GM18868 (cell line): ENCODE data around the gene RUNX3.

Source experiments
- ATAC-seq: cut with Tn5 transposase; IDR thresholded peaks from one replicate; pipeline ENCODE4 v1.9.1; 2021; ENCODE audit warnings: mild to moderate bottlenecking, moderate library complexity; ENCODE audit not compliant: unreplicated experiment

The RUNX3 gene

DNA sequence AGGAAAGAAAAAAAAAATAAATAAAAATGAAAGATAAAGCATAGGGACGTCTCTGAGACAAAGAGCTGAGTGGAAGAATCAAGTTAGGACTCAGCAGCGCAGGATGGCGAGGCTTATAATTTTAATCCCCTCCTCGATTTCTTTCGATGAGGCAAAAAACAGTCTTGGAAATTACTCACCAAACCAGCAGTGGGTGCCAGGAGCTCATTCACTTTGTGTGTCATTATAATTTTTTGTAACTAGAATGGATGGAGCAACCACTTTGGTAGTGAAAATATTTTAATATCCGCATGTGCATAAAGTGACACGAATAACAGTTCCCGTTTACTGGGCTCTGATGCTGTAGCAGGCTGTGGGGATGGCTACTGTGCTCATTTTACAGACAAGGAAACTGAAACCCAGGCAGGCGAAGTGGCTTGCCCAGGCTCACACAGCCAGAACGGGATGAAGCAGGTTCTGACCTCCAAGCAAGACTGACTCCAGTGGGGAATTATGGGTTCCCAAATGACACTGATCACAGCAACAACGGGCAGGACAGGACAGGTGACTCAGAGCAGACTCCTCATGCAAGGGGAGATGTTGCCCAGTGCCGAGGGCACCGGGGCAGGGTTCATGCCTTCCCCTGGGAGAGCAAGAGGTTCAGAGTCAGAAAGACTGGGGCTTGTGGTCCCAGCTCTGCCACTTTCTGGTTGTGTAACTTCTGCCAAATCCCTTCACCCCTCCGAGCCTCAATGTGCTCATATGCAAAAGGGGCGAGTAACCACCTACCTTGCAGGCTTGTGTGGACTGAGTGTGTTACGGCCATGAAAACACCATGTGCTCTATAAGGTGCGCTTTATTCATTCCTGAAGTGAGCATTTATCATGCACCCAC, 63.6 kb downstream of the RUNX3 start:
- no peak for ATAC-seq

DNA sequence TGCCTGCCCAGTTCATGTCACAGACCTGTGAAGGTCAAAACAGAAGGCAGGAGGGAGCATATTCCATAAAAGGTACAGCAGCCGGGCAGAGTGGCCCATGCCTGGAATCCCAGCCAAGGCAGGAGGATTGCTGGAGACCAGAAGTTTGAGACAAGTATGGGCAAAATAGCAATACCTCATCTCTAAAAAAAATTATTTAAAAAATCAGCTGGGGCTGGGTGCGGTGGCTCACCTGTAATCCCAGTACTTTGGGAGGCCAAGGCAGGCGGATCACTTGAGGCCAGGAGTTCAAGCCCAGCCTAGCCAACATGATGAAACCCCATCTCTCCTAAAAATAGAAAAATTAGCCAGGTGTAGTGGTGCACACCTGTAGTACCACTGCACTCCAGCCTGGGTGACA, 64.5 kb downstream of the RUNX3 start:
- ATAC-seq = no peak

DNA sequence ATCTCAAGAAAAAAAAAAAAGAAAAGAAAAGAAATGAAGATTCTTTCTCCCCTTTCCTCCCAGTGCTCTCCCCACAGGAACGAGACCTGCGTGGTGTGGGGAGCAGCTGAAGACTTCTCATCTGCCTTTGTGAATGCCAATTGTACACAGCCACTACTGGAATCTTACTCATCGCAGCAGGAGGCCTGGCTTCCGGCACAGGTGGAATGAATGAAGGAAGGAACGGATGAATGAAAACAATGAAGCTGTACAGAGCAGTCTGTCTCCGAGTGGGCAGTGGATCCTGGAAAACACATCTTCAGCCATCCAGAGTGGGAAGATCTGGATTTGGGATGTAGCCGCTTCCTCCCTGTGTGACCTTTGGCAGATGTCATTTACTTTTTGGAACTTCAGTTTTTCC, 64.9 kb downstream of the RUNX3 start:
- no peak for ATAC-seq

GRCh38 chr1:24864370-24864777, 65.7 kb downstream of the RUNX3 start:
- no peak for ATAC-seq

DNA sequence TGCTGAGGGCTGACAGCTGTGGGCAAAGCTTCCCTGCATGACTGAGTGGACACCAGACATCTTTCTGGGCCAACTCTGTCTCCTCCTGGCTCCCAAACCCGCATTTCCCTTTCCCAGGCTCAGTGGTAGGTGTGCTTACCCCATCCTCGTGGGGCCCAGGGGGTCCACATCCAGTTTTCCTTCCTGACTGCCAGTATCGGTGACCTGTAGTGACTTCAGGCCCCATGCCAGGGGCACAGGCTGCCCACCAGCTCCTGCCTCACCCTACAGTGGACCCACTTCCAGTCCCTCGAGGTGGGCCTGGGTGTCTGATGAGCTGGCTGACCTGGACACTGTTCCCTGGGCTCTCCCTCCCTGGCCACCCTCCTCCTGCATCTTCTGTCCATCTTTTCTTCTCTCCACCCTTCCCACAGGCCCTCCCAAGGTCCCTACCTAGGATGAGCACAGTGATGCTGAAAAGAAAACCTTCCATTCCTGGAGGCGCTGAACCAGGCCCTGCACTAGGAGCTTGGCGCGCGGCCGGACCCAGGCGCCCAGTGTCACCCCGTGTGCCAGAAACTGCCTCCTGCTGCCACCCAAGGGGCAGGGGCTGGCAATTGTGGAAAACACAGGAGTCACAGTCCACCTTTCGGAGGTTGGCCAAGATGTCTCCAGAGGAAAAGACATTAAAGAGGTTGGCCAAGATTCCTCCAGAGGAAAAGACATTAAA, 67.1 kb downstream of the RUNX3 start:
- no peak for ATAC-seq

- ATAC-seq = no peak
Measured at GRCh38 chr1:24861821-24862727, 68.0 kb downstream of the RUNX3 start.

- ATAC-seq = no peak
Measured at GRCh38 chr1:24860841-24861240, 69.2 kb downstream of the RUNX3 start.

DNA sequence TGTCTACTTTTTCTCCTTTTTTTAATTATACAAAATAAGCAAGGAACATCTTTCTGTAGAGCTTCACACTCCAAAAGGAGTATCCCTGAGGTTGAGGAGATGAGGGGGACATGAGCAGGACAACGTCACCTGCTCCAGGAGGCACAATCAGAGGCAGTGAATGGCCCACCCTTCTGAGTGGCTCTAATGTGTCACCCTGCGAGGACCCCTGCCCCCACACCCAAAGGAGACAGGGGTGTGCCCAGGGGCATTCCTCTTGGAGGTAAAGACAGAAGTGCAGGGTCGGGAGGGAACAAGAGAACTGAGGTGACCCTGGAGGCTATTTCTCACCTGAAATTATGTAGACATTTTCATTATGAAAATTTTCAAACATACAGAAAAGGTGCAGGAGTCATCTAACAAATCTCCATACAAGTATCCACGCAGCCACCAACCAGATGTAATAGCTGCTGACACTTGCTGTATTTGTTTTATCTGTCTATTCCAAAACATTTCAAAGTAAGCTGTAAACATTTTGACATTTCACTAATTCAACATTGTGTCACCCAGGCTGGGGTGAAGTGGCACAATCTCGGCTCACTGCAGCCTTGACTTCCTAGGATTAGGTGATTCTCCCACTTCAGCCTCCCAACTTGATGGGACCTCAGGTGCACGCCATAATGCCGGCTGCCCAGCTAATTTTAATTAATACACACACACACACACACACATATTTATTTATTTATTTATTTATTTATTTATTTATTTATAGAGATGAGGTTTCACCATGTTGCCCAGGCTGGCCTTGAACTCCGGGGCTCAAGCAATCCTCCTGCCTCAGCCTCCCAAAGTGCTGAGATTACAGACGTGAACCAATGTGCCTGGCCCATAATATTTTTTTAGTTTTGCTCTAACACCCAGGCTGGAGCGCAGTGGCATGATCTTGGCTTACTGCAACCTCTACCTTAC, 70.7 kb downstream of the RUNX3 start:
- ATAC-seq = no peak

DNA sequence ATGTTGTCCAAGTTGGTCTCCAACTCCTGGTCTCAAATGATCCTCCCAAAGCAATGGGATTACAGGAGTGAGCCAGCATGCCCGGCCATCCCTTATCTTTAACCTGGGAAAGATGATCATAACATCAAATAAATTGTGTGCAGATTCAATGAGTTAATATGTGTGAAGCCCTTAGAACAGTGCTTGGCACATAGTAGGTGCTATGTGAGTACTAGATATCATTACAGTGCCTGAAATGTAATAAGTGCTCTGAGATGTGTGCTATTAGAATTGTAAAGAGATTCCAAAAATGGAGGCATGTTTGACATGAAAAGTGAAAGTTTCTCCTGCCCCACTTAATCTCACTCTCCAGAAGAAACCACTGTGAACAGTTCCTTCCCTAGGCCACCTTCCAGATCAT, 71.8 kb downstream of the RUNX3 start:
- ATAC-seq = no peak

GRCh38 chr1:24857507-24858133, 72.5 kb downstream of the RUNX3 start:
- ATAC-seq = no peak

- no peak for ATAC-seq
Measured at GRCh38 chr1:24856787-24857506, 73.1 kb downstream of the RUNX3 start.

DNA sequence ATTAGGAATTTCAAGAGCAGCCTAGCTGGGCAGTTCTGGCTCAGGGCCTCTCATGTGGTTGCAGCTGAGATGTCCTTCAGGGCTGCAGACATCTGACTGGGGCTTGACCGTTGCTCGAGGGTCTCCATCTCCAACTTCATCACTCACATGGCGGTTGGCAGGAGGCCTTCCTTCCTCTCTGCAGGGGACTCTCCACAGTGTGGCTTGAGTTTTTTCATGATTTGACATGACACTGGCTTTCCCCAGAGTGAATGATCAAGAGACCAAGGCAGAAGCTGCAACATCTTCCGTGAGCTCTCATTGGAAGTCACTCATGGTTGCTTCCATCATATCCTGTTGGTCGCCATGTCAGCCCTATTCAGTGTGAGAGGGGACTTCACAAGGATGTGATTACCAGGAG, 74.6 kb downstream of the RUNX3 start:
- no peak for ATAC-seq

- ATAC-seq = no peak
Measured at GRCh38 chr1:24853649-24854048, 76.4 kb downstream of the RUNX3 start.

GRCh38 chr1:24850328-24850920, 79.7 kb downstream of the RUNX3 start:
- ATAC-seq = no peak

GRCh38 chr1:24849672-24850295, 80.3 kb downstream of the RUNX3 start:
- no peak for ATAC-seq
